Brain microvascular endothelial cell (primary cell): Measurements from ENCODE around the gene JMJD4.

Experiments used
- DNase-seq: peaks from one replicate; pipeline ENCODE4 v3.0.0-alpha.2; 2020
- H3K27ac ChIP-seq: fragments of 250-450 bp; sonication (Bioruptor Pico); 2 replicates; pipeline ENCODE4 v1.5.1; 2020; ENCODE audit warnings: mild to moderate bottlenecking, moderate library complexity
- H3K27me3 ChIP-seq: fragments of 250-450 bp; sonication (Bioruptor Pico); replicated peaks from 2 replicates; pipeline ENCODE4 v1.5.1; 2020; ENCODE audit warnings: mild to moderate bottlenecking
- H3K36me3 ChIP-seq: fragments of 250-450 bp; sonication (Bioruptor Pico); replicated peaks from 2 replicates; pipeline ENCODE4 v1.5.1; 2020; ENCODE audit warnings: mild to moderate bottlenecking
- H3K4me3 ChIP-seq: 2 replicates; pipeline ENCODE4 v1.5.1; 2011; ENCODE audit warnings: low read depth, mild to moderate bottlenecking, control low read depth, low read length, moderate library complexity
- CTCF ChIP-seq: IDR thresholded peaks from 2 replicates; pipeline ENCODE4 v1.5.1; 2011; ENCODE audit warnings: low read depth, mild to moderate bottlenecking, moderate library complexity, low read length, control low read depth, inconsistent platforms; ENCODE audit errors: missing control alignments
- in situ Hi-C: cut with HindIII; loops from 2 replicates; pipeline ENCODE4 v1.10.0; 2017; ENCODE audit warnings: low sequenced_read_pairs, low pct_ligation_motif_present

JMJD4 gene

DNA sequence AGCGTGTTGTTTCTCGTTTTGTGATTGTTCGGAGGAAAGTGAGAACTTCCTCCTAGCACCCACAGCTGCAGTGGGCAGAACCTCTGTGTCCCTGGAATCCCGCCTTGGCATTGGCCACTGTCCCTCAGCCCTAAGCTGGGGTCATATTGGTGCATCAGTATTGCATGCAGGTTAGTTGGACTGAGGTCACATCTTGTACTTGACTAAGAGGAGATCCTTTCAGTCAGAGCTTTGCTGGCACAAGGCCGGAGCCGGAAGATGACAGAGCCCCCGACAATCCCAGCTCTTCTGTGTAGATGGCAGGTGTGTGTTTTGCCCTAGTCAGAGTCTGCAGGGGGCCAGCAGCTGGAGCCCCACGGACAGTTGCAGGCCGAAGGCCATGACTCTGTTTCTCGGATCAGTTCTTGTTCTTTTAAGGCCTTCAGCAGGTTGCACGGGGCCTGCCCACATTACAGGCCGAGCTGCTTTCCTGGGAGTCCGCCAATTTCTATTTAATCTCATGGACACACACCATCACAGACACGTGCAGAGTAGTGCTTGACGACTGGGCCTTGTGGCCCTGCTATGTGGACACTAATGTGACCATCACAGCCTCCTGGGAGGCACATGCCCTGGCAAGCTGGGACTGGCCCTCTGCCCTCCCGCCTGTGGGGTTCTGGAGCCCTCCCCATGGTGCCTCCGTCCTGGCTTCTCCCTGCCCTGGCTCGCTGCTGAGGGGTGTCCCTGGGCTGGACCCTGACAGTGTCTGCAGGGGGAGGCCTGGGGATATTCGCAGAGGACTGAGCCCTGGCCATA, 15.0 kb upstream of the JMJD4 start:
- no peak overlapping the region for H3K4me3 ChIP-seq
- no peaks in the 10 kb centered on the region for H3K27me3 ChIP-seq
- H3K27ac ChIP-seq, result no peak overlapping the region
- no peaks in the 10 kb centered on the region for H3K36me3 ChIP-seq
- no peak for TF ChIP-seq CTCF
- DNase-seq, result no peak
- in situ Hi-C loops, result no loop called here

- Histone ChIP-seq H3K36me3 (no peaks in the 10 kb centered on the region), H3K4me3 (no peak overlapping the region), H3K27ac (no peak overlapping the region), H3K27me3 (no peaks in the 10 kb centered on the region)
- in situ Hi-C loops, result no loop called here
- no peak for DNase-seq
- TF ChIP-seq CTCF, result no peak
Observed at GRCh38 chr1:227749225-227749624, 14.1 kb upstream of the JMJD4 start.

GRCh38 chr1:227748496-227749182, 13.5 kb upstream of the JMJD4 start:
- no peaks in the 10 kb centered on the region for H3K36me3 ChIP-seq
- H3K4me3 ChIP-seq, result no peak overlapping the region
- H3K27me3 ChIP-seq, result no peaks in the 10 kb centered on the region
- in situ Hi-C loops, result no loop called here
- H3K27ac ChIP-seq, result no peak overlapping the region
- no peak for DNase-seq
- no peak for TF ChIP-seq CTCF

- H3K27ac ChIP-seq, result no peak overlapping the region
- no peaks in the 10 kb centered on the region for H3K36me3 ChIP-seq
- TF ChIP-seq CTCF, result no peak
- H3K4me3 ChIP-seq, result no peak overlapping the region
- in situ Hi-C loops, result no loop called here
- DNase-seq, result no peak
- H3K27me3 ChIP-seq, result no peaks in the 10 kb centered on the region
Observed at GRCh38 chr1:227747948-227748495, 12.9 kb upstream of the JMJD4 start.

- no peak for DNase-seq
- H3K27me3 ChIP-seq, result no peaks in the 10 kb centered on the region
- H3K36me3 ChIP-seq, result no peaks in the 10 kb centered on the region
- no peak for TF ChIP-seq CTCF
- no peak overlapping the region for H3K27ac ChIP-seq
- in situ Hi-C loops, result no loop called here
- H3K4me3 ChIP-seq, result no peak overlapping the region
Observed at GRCh38 chr1:227747382-227747781, 12.3 kb upstream of the JMJD4 start.
